Small intestine (tissue), 16 donors: Measurements from ENCODE around the gene GAP43. TPM values are rescaled to one million over a fixed set of nuclear protein-coding genes. Genes with fewer than 3 reads are reported as not detected.

Experiments used
- DNase-seq, 2 donors: peaks; one replicate each; pipeline versions ENCODE4 v3.0.0 to v3.0.0-alpha.2; 2013
- FAIRE-seq: peaks from 2 replicates; lab custom pipeline; 2012; peaks lifted over from hg19 to GRCh38; lab: Jason Lieb, UNC
- H3K27ac ChIP-seq, 3 donors: one replicate each; pipeline ENCODE4 v1.5.1; 2013; ENCODE audit warnings: low read length in 2 of 3, mild to moderate bottlenecking in 2 of 3, control low read depth in 1 of 3, inconsistent platforms in 1 of 3, low read depth in 1 of 3, moderate library complexity in 1 of 3
- H3K27me3 ChIP-seq, 3 donors: one replicate each; pipeline ENCODE4 v1.6.1; 2013; ENCODE audit warnings: low read length in 3 of 3, inconsistent platforms in 1 of 3; ENCODE audit not compliant: control insufficient read depth in 3 of 3, insufficient read depth in 3 of 3
- H3K36me3 ChIP-seq, 3 donors: one replicate each; pipeline ENCODE4 v1.6.1; 2013; ENCODE audit warnings: low read length in 3 of 3, inconsistent platforms in 1 of 3, low read depth in 1 of 3, mild to moderate bottlenecking in 1 of 3, moderate library complexity in 1 of 3; ENCODE audit not compliant: control insufficient read depth in 3 of 3, insufficient read depth in 2 of 3
- H3K4me1 ChIP-seq, 3 donors: one replicate each; pipeline ENCODE4 v1.6.1; 2013; ENCODE audit warnings: low read length in 2 of 3, inconsistent platforms in 1 of 3, low read depth in 1 of 3, mild to moderate bottlenecking in 1 of 3, moderate library complexity in 1 of 3; ENCODE audit not compliant: control insufficient read depth in 3 of 3, insufficient read depth in 2 of 3
- H3K4me3 ChIP-seq, 3 donors: one replicate each; pipeline ENCODE4 v1.5.1; 2013; ENCODE audit warnings: low read length in 3 of 3, control low read depth in 1 of 3, inconsistent platforms in 1 of 3, low read depth in 1 of 3, mild to moderate bottlenecking in 1 of 3, moderate library complexity in 1 of 3
- H3K9me3 ChIP-seq, 2 donors: one replicate each; pipeline ENCODE4 v1.6.1; 2013; ENCODE audit warnings: low read depth in 1 of 2, low read length in 1 of 2; ENCODE audit not compliant: control insufficient read depth in 2 of 2, insufficient read depth in 1 of 2
- WGBS, 3 donors: extraction: QIAGEN DNeasy Blood & Tissue Kit; methylation state at CpG; one replicate each; pipeline ENCODE4 v1.1.7; 2013; 5-methylcytosine and 5-hydroxymethylcytosine counted together
- long read RNA-seq, 10 donors: transcript quantifications; one replicate each; lab custom pipeline, GENCODE V29; 2026
- polyA plus RNA-seq, 4 donors: library from polyadenylated mRNA; stranded (reverse) in 3 of 4; unstranded in 1 of 4; fragments of 200-250 nt in 3 of 4; fragments of 120-200 nt in 1 of 4; gene quantifications; one replicate each; pipeline versions ENCODE4 v1.2.1 to v1.2.3, GENCODE V29; 2013
- donor health status: healthy with polysubstance abuse.
- donor health status: control.
- donor health status: control.
- donor health status: Bipolar disorder and iron deficiency.
- donor health status: healthy.

Gene GAP43
- 10 to 100 TPM in 1 of 4 donors, 1 to 10 TPM in 1, under 1 TPM in 1, not detected in 1; 0.54 to 22.3 (median 2.1) TPM for polyA plus RNA-seq
- long read RNA-seq, donor 1 = 0 reads
- long read RNA-seq, donor 2, transcript GAP43-201 (3 exons, 1,691 nt) = major isoform, 8 of 8 reads
- long read RNA-seq, donor 2, partial matches to known transcripts = 0 of 8 reads
- long read RNA-seq, donor 2, other reads (novel, unspliced or antisense) = 0 of 8 reads
- long read RNA-seq, donor 3, transcript GAP43-201 (3 exons, 1,691 nt) = major isoform, 21 of 32 reads
- long read RNA-seq, donor 3, partial matches to known transcripts = 11 of 32 reads
- long read RNA-seq, donor 3, other reads (novel, unspliced or antisense) = 0 of 32 reads
- long read RNA-seq, donor 4, partial matches to known transcripts = 0 of 2 reads
- long read RNA-seq, donor 4, other reads (novel, unspliced or antisense) = 0 of 2 reads
- long read RNA-seq, donor 5, transcript GAP43-201 (3 exons, 1,691 nt) = major isoform, 8 of 8 reads
- long read RNA-seq, donor 5, partial matches to known transcripts = 0 of 8 reads
- long read RNA-seq, donor 5, other reads (novel, unspliced or antisense) = 0 of 8 reads
- long read RNA-seq, donor 6, transcript GAP43-201 (3 exons, 1,691 nt) = major isoform, 11 of 11 reads
- long read RNA-seq, donor 6, partial matches to known transcripts = 0 of 11 reads
- long read RNA-seq, donor 6, other reads (novel, unspliced or antisense) = 0 of 11 reads
- long read RNA-seq, donor 7 = 0 reads
- long read RNA-seq, donor 8, partial matches to known transcripts = 0 of 1 reads
- long read RNA-seq, donor 8, other reads (novel, unspliced or antisense) = 0 of 1 reads
- long read RNA-seq, donor 9, transcript GAP43-201 (3 exons, 1,691 nt) = major isoform, 7 of 7 reads
- long read RNA-seq, donor 9, partial matches to known transcripts = 0 of 7 reads
- long read RNA-seq, donor 9, other reads (novel, unspliced or antisense) = 0 of 7 reads
- long read RNA-seq, donor 10, transcript GAP43-201 (3 exons, 1,691 nt) = major isoform, 91 of 182 reads
- long read RNA-seq, donor 10, partial matches to known transcripts = 91 of 182 reads
- long read RNA-seq, donor 10, other reads (novel, unspliced or antisense) = 0 of 182 reads

GRCh38 chr3:115623044-115623868 lies at the start of gene GAP43:
TSS of gene GAP43 (plus strand) at chr3:115623510. CDS start at chr3:115623690, 180 bp downstream.
- Histone ChIP-seq H3K27ac (no peak within 1 kb of the TSS), H3K27me3 (peaks cover 0 to 29% (median 12%) of the 10 kb centered on the region in 3 donors), H3K36me3 (no peaks in the 10 kb centered on the region), H3K9me3 (no peaks in the 10 kb centered on the region), H3K4me3 (peak within 1 kb of the TSS in 1 of 3 donors; percentile 18), H3K4me1 (no peaks in the 10 kb centered on the region)
- 4 to 9% (median 6%) methylated on average over 20 of the region's 20 CpGs for WGBS, 3 donors
- DNase-seq (peak; percentile 4 to 19), FAIRE-seq (no peak)

GRCh38 chr3:115576325-115576875 lies 46.9 kb upstream of the GAP43 start:
- Histone ChIP-seq H3K4me1 (peaks cover 0 to 2% (median 0%) of the 10 kb centered on the region in 3 donors), H3K36me3 (no peaks in the 10 kb centered on the region), H3K27me3 (no peaks in the 10 kb centered on the region), H3K9me3 (no peaks in the 10 kb centered on the region), H3K4me3 (no peak overlapping the region), H3K27ac (no peak overlapping the region)
- no peak for FAIRE-seq
- WGBS, 3 donors = 50 to 56% (median 51%) methylated on average over 4 of the region's 4 CpGs
- no peak for DNase-seq

GRCh38 chr3:115577000-115577399 lies 46.3 kb upstream of the GAP43 start:
- no peak for FAIRE-seq
- 72 to 88% (median 72%) methylated on average over 2 of the region's 2 CpGs for WGBS, 3 donors
- H3K4me3 ChIP-seq = no peak overlapping the region
- DNase-seq = no peak
- no peaks in the 10 kb centered on the region for H3K36me3 ChIP-seq
- no peak overlapping the region for H3K27ac ChIP-seq
- H3K27me3 ChIP-seq = no peaks in the 10 kb centered on the region
- no peaks in the 10 kb centered on the region for H3K9me3 ChIP-seq
- peaks cover 0 to 2% (median 0%) of the 10 kb centered on the region in 3 donors for H3K4me1 ChIP-seq

GRCh38 chr3:115578331-115578730 lies 45.0 kb upstream of the GAP43 start:
- Histone ChIP-seq H3K27ac (no peak overlapping the region), H3K9me3 (no peaks in the 10 kb centered on the region), H3K4me3 (no peak overlapping the region), H3K27me3 (no peaks in the 10 kb centered on the region), H3K36me3 (no peaks in the 10 kb centered on the region), H3K4me1 (peaks cover 0 to 2% (median 0%) of the 10 kb centered on the region in 3 donors)
- 84 to 88% (median 85%) methylated on average over 1 of the region's 1 CpG for WGBS, 3 donors
- DNase-seq (no peak), FAIRE-seq (no peak)

- no peaks in the 10 kb centered on the region for H3K27me3 ChIP-seq
- WGBS, 3 donors = 73 to 84% (median 81%) methylated on average over 1 of the region's 1 CpG
- DNase-seq = no peak
- no peaks in the 10 kb centered on the region for H3K9me3 ChIP-seq
- no peak for FAIRE-seq
- no peaks in the 10 kb centered on the region for H3K4me1 ChIP-seq
- H3K27ac ChIP-seq = no peak overlapping the region
- H3K36me3 ChIP-seq = no peaks in the 10 kb centered on the region
- no peak overlapping the region for H3K4me3 ChIP-seq
Measured at GRCh38 chr3:115580566-115580965, 42.7 kb upstream of the GAP43 start.

GRCh38 chr3:115581362-115582135 lies 41.8 kb upstream of the GAP43 start:
- no peak for DNase-seq
- Histone ChIP-seq H3K36me3 (no peaks in the 10 kb centered on the region), H3K4me3 (no peak overlapping the region), H3K27me3 (no peaks in the 10 kb centered on the region), H3K9me3 (no peaks in the 10 kb centered on the region), H3K4me1 (no peaks in the 10 kb centered on the region), H3K27ac (no peak overlapping the region)
- WGBS, 3 donors = 69 to 74% (median 74%) methylated on average over 8 of the region's 8 CpGs
- FAIRE-seq = no peak
